GM12801 (cell line): Measurements from ENCODE around the gene AKR1C8.

ENCODE experiments used
- TF ChIP-seq, protein P1 (sequence below): IDR thresholded peaks from one replicate; pipeline ENCODE4 v1.5.1; 2011; ENCODE audit warnings: control low read depth; ENCODE audit not compliant: insufficient read length; ENCODE audit errors: extremely low read depth

The AKR1C8 gene

DNA sequence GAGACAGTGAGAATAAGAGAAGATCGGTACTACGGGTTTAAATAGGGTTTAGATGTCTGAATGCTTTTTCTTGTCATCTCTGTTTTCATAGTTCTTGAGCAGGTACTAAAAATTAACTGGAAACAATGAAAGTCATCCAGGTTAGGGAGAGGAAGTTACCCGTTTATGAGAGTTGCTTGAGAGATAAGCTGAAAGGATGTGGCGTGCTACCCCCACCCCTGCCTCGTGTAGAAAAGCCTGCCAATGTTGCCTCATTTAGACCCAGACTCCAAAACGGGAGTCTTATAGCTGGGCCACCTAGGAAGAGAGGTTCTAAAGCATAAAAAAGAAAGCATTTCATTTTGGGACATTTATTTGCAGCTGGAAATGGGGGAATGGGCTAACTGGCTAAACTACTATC is 21.8 kb upstream of the AKR1C8 start:
- TF ChIP-seq, protein P1, sequence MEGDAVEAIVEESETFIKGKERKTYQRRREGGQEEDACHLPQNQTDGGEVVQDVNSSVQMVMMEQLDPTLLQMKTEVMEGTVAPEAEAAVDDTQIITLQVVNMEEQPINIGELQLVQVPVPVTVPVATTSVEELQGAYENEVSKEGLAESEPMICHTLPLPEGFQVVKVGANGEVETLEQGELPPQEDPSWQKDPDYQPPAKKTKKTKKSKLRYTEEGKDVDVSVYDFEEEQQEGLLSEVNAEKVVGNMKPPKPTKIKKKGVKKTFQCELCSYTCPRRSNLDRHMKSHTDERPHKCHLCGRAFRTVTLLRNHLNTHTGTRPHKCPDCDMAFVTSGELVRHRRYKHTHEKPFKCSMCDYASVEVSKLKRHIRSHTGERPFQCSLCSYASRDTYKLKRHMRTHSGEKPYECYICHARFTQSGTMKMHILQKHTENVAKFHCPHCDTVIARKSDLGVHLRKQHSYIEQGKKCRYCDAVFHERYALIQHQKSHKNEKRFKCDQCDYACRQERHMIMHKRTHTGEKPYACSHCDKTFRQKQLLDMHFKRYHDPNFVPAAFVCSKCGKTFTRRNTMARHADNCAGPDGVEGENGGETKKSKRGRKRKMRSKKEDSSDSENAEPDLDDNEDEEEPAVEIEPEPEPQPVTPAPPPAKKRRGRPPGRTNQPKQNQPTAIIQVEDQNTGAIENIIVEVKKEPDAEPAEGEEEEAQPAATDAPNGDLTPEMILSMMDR = no peak

DNA sequence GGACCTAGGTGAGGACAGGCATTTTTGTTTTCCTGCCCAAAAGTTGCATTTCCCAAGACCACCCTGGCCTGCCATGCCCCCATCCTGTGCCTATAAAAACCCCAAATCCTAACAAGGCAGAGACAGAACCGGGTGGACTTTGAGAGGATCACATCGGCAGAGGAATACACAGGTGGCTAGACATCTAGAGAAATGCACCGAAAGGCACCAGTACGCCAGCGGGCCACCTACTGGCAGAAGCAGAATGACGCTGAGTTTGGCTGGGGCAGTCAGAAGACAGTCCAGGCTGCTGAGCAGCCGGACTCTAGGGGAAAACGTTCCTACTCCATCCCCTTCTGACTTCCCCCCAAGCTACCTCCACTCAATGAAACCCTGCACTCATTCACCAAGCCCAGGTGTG is 14.4 kb upstream of the AKR1C8 start:
- TF ChIP-seq, protein P1 = no peak

GRCh38 chr10:5198386-5198785 is 13.4 kb upstream of the AKR1C8 start:
- TF ChIP-seq, protein P1 = no peak

- TF ChIP-seq, protein P1 = no peak
Measured at GRCh38 chr10:5196702-5197113, 11.8 kb upstream of the AKR1C8 start, which contains the start of gene AKR1C4. TSS of gene AKR1C4 (plus strand) at chr10:5196837. CDS start at chr10:5196868, 31 bp downstream.

GRCh38 chr10:5195727-5196374 is 10.9 kb upstream of the AKR1C8 start:
- TF ChIP-seq, protein P1 = no peak

DNA sequence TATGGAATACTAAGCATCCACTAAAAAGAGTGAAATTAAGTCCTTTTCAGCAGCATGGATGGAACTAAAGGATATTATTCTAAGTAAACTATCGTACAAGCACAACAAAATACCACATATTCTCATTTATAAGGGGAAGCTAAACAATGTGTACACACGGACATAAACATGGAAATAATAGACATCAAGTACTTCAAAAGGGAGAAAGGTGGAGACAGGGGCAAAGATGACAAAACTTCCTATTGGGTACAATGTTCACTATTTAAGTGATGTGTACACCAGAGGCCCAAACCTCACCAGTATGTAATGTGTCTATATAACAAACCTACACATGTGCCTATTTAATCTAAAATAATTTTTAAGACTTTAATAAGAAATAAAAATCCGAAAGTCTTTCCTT is 9.5 kb upstream of the AKR1C8 start:
- TF ChIP-seq, protein P1 = no peak

DNA sequence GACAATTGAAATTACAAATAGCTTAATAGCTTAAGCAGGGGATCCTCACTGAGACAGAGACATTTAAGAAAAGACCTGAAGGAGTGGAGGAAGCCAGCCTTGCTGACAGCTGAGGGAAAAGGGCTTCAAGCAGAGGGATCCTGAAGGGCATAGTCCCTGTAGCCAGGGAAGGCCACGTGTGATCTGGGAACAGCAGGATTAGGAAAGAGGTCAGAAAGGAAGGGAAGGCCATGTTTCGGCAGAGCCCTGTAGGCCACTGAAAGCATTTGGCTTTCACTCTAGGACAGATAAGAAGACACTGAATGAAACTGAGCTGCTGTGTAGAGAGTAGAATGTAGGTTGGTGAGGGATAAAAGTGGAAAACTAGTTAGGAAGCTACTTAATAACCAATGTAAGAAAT is 3.4 kb upstream of the AKR1C8 start:
- TF ChIP-seq, protein P1 = no peak
